Thyroid gland (tissue), 4 donors: ENCODE results near the gene COL18A1.

Experiments used
- CTCF ChIP-seq, 6 experiments: fragments of 200-600 bp in 3 of 6; fragments of 450-650 bp in 3 of 6; sonication (generic) in 3 of 6; IDR thresholded peaks; one replicate each; pipeline ENCODE4 v1.5.1; 2016 to 2019; ENCODE audit warnings: antibody characterized with exemption in 6 of 6, mild to moderate bottlenecking in 2 of 6, inconsistent platforms in 1 of 6, moderate library complexity in 1 of 6
- POLR2A ChIP-seq, 2 donors: fragments of 450-650 bp; IDR thresholded peaks; one replicate each; pipeline ENCODE4 v1.6.1; 2017; ENCODE audit warnings: antibody characterized with exemption in 2 of 2, mild to moderate bottlenecking in 2 of 2, moderate library complexity in 1 of 2

DNA sequence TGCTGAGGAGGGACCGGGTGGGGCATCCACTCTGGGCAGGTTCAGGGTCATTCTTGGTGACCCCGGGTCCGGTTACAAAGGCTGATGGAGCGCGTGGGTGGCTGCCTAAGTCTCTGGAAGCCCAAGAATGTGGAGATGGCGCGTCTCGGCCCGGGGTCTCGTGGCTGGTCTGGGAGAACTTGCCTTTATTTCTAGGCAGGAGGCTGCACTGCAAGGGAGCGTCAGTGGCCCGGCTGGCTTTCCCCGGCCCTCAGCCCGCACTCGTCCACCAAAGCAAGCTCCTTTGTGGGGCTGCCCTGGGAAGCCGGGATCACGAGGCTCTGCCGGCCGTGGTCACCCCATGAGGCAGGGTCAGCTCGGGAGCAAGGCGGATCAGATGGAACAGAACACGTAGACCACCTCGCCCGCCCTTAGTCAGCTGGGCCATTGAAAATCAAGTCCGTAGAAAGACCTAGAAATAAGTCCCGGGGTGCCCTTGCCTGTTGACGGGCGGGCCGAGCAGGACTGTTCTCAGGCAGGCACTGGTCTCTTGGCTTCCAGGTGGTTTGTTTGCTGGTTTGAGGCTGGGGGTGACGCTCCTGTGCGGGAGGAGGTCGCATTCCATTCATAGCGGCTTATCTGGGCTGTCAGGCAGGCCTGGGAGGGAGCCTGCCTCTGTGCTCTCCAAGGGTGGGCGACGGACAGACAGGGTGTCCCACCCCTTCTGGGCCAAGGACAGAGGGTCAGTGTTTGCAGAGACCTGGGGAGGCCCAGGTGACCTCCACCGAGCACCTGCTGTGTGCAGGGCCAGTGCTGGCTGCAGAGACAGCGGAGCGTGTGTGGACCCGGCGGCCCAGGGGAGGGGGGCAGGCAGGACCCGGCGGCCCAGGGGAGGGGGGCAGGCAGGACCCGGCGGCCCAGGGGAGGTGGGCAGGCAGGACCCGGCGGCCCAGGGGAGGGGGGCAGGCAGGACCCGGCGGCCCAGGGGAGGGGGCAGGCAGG lies 25.8 kb downstream of the COL18A1 start:
- TF ChIP-seq CTCF (IDR thresholded peaks at IDR 0.05) (no peak), POLR2A (IDR thresholded peaks at IDR 0.05) (no peak)
